Endothelial cell of hepatic sinusoid (primary cell): ENCODE results near the gene PERM1.
"Not testable (repeated sequence)": the region's sequence is repeated elsewhere in the genome, so short reads cannot be mapped to it uniquely, and the experiment has no call there.

Source experiments
- in situ Hi-C: cut with HindIII; loops from 2 replicates; pipeline ENCODE4 v1.10.0; 2017; ENCODE audit warnings: low sequenced_read_pairs

PERM1 gene

GRCh38 chr1:1017397-1018320 is 35.8 kb upstream of the PERM1 start:
- in situ Hi-C loops = not testable (repeated sequence)

DNA sequence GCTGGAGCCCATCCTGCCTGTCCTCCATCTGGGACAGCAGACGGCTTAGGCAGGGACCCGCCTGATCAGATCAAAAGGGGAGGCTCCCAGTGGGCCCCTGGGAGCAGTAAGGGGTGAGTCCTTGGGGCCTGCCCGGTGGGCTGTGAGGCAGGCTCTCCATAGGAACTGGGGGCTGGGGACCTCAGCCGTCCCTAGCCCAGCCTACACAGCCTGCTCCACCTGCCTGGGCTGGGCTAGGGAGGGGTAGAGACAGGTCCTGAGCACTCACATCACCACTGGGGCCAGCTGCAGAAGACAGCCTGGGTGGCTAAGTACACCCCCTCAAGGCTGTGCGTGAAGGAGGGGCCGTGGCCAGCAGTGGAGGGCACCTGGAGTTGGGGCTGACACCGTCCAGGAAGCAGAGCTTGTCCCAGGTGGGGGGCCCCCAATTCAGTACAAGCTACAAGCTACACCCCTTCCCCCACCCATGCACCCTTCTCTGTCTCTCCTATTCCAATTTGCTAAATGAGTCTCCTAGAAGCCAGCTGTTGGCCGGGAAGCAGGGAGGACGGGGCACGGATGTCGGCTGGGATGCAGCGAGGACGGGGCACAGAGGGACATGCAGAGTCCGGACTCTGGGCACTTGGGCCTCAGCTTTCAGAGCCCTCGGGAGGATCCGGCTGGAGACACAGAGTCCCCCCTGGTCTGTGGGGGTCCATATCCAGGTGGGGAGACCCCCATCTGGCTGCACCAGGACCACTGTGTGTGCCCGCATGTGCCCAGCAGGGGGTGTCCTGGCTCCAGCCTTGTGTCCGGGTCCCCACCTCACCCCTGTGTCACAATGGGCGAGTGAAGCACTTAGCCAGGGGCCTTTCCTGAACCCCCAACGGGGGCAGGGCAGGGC is 33.1 kb upstream of the PERM1 start:
- in situ Hi-C loops = no loop called here

DNA sequence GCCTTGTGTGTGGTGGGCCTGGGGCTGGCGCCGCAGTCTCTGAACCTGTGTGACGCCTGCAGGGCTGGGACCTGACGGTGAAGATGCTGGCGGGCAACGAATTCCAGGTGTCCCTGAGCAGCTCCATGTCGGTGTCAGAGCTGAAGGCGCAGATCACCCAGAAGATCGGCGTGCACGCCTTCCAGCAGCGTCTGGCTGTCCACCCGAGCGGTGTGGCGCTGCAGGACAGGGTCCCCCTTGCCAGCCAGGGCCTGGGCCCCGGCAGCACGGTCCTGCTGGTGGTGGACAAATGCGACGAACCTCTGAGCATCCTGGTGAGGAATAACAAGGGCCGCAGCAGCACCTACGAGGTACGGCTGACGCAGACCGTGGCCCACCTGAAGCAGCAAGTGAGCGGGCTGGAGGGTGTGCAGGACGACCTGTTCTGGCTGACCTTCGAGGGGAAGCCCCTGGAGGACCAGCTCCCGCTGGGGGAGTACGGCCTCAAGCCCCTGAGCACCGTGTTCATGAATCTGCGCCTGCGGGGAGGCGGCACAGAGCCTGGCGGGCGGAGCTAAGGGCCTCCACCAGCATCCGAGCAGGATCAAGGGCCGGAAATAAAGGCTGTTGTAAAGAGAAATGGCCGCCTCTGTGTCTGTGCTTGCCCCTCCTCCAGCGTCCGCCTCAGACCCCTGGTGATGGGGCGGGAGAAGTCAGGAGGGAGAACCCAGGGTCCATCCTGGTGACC is 32.2 kb upstream of the PERM1 start:
- in situ Hi-C loops = no loop called here

- in situ Hi-C loops = no loop called here
Observed at GRCh38 chr1:1013105-1013921, 31.4 kb upstream of the PERM1 start, which contains the start of gene ISG15. TSS of gene ISG15 (plus strand) at chr1:1013497. CDS start at chr1:1013574, 77 bp downstream.

GRCh38 chr1:1012736-1013104 is 30.8 kb upstream of the PERM1 start:
- in situ Hi-C loops = not testable (repeated sequence)

DNA sequence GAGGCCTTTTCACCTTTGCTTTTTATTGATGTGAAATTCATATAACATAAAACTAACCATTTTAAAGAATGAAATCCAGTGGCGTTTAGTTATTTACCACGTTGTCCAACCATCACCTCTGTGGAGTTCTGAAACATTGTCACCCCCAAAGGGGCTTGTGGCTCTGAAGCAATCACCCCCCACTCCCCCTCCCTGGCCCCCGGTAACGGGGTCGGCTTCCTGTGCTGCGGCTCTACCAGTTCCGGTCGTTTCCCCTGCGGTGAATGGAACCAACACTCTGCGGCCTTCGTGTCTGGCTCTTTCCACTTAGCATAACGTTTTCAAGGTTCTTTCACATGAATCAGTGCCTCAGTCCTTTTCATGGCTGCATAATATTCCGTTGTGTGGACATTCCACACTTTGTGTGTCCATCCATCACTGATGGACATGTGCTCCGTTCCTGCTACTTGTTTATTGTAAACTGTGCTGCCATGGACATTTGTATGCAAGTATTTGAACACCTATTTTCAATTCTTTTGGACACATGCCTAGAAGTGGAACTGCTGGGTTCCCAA is 29.6 kb upstream of the PERM1 start:
- in situ Hi-C loops = no loop called here

DNA sequence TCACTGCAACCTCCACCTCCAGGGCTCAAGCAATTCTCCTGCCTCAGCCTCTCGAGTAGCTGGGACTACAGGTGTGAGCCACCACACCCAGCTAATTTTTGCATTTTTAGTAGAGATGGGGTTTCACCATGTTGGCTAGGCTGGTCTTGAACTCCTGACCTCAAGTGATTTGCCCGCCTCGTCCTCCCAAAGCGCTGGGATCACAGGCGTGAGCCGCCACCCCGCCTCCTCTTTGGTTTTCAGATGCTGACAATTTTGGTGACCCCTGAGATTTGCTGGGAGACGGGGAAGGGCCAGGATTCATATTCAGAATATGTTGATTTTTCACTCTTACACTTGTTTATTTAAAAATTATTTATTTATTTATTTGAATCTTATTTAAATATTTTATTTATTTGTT is 28.2 kb upstream of the PERM1 start:
- in situ Hi-C loops = not testable (repeated sequence)

DNA sequence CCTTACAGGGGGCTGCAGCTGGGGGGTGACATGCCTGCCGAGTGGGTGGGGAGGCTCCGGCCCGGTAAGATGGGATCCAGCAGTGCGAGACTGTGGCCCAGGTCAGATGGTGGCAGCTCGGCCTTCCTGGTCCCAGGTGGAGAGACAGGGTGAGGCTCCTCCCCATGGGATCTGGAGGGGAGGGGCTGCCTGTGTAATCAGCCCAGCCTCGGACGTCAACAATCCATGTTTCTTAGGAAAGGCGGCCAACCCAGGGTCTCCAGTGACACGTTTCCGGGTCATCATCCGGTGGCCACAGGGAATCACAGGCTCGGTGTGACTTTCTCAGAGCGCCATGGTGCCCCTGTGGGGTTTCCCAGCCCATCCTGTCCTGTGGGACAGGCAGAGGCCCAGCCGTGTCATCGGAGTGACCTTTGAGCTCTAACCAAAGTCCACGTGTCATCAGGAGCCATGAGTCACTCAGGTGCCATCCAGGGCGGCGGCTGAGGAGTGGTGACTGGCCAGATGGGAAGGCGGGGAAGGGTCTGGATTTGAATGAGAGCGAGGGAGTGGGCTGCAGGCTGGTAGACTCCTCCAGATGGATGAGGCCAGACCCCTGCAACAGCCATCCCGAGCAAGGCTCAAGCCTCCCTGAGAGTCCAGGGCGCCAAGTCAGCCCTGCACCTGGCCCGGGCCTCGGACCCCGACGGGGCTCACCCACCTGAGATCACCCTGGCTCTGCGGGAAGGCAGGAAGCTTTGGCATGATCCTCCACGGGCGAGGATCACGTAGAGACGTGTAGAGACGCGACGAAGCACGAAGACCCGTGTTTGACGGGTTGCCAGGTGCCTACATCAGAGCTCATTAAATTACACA is 24.6 kb upstream of the PERM1 start:
- in situ Hi-C loops = no loop called here

DNA sequence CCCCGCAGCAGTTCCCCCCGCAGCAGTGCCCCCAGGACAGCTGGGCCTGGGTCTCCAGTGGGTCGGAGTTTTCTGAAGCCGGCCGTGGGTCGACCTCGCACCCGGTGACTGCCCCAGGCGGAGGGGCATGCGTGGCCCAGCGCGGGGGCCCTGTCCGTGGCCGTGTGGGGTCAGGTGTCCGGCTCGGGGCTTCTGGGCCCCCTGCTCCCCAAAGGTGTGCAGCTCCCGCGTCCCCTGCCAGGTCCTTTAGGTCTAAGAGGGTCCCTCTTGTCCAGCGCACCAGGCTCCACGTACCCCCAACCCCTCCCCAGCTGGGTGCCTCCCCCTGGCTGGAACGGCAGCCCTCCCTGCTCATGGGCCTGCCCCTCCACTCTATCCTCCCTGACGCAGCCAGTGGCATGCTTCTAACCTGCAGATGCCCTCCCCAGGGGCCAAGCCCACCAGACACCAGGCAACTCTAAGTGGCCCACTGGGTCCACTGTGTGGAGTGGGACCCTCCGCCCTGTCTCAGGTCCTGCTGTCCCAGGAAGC is 23.9 kb upstream of the PERM1 start:
- in situ Hi-C loops = no loop called here

DNA sequence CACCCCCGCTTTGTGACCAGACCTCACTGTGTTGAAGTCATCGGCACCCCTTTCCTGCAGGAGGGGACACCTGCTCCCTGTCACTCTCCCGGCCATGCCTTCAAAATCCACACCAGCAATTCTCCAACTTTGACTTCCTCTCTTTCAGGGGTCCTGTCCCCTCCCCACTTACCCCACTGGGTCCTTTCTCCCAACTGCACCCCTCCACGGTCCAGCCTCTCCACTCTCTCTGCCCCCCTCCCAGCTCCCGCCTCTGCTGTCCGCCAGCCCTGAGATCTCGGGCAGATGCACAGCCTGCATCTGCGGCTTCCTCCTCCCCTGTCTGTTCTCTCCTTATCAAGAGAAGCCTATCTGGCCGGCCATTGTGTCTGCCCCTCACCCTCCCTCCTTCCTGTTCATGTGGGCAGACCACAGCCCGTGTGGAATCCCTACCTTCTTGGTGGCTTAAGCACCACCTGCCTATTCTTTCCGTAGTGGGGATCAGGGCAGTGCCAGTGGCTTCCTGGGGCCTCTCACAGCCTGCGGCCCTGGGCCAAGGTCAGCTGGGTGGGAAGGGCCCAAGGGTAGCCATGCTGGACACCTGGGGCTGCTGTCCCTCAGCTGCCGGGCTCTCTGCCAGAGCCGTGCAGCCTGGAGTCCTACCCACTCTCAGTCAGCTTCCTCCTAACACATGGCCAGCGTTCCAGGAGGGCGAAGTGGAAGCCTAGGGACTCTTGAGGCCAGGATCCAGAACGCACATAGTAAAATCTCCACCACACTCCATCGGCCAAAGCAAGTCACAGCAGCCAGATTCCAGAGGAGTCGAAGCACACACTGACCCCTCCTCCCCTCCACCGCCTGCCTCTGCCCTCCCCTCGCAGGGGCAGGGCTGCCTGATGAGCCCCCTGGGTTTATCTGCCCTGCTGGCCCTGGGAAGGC is 23.1 kb upstream of the PERM1 start:
- in situ Hi-C loops = loop anchor here (5.0 kb wide), 1 partner anchor 62 kb away; no protein-coding TSS in a partner anchor

- in situ Hi-C loops = loop anchor here (5.0 kb wide), 1 partner anchor 63 kb away; no protein-coding TSS in a partner anchor
Observed at GRCh38 chr1:1004420-1004779, 22.5 kb upstream of the PERM1 start.

DNA sequence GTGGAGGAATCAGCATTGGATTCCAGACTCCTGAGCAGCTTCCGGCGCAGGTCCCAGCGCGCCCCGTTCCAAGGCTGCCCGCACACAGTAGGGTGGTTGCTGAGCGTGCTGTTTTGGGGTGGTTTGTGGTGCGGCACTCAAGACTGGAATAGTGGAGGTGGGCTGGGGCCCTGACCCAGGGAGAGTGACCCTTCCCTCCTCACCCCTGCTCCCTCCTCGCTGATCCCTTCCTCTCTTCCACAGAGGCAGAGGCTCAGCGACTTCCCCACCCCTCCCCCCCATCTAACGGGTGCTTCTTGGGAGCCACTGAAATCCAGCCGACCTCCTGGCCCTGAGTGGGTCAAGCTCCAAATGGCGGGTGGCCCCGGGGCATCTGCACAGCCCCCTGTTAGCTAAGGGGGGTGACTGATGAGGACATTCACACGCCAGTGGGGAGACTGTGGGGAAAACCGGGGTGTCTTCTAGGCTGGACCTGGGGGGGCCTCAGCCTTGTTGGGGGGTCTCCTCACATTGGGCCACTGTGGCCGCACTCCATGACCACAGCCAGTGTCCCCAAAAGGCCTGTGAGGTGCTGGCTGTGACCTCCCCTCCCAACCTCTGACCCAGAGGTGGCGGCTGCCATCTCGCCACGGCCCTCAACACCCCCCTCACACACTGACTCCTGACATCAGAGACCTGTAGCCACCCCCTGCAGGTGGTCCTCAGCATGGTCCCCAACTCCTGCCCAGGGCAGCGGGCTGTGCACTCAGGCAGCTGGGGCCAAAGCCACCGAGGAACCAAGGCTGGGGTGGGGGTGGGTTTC is 21.9 kb upstream of the PERM1 start:
- in situ Hi-C loops = loop anchor here (5.0 kb wide), 1 partner anchor 63 kb away; no protein-coding TSS in a partner anchor

- in situ Hi-C loops = loop anchor here (5.0 kb wide), 1 partner anchor 66 kb away; no protein-coding TSS in a partner anchor
Observed at GRCh38 chr1:1001057-1001783, 19.3 kb upstream of the PERM1 start.

GRCh38 chr1:1000357-1001056 is 18.6 kb upstream of the PERM1 start:
- in situ Hi-C loops = loop anchor here (5.0 kb wide), 1 partner anchor 67 kb away; no protein-coding TSS in a partner anchor

DNA sequence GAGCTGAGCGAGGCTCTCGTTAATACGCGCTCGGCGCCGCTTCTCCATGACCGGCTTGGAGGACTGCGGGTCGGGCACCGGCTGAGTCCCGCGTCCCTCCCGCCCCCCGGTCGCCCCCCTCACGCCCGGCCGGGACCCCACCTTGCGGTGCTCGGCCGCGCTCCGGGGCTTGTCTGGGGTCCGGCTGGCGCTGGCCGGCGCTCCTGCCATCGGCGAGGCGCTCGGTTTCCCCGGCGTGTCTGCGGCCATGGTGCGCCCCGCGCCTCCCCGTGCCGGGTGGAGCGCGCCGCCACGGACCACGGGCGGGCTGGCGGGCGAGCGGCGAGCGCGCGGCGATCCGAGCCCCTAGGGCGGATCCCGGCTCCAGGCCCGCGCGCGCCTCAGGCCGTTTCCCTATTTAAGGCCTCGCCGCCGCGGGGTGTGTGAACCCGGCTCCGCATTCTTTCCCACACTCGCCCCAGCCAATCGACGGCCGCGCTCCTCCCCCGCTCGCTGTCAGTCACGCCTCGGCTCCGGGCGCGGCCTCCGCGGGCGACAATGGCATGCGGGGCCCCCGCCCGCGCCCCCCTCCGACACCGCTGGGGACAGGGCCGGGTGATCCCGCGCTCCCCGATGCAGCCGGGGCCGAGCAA is 17.9 kb upstream of the PERM1 start, which contains the start of gene HES4:
HES4 (minus strand) TSS at position 373 of the 632 bp plus-strand sequence; CDS start at position 249, 124 bp downstream.
- in situ Hi-C loops = loop anchor here (5.0 kb wide), 1 partner anchor 67 kb away; no protein-coding TSS in a partner anchor
